GM18502 (cell line): ENCODE measurements around the gene ARVCF.

ENCODE experiments used
- ATAC-seq: cut with Tn5 transposase; IDR thresholded peaks from one replicate; pipeline ENCODE4 v1.9.1; 2021; ENCODE audit warnings: mild to moderate bottlenecking; ENCODE audit not compliant: unreplicated experiment, poor library complexity

The ARVCF gene

DNA sequence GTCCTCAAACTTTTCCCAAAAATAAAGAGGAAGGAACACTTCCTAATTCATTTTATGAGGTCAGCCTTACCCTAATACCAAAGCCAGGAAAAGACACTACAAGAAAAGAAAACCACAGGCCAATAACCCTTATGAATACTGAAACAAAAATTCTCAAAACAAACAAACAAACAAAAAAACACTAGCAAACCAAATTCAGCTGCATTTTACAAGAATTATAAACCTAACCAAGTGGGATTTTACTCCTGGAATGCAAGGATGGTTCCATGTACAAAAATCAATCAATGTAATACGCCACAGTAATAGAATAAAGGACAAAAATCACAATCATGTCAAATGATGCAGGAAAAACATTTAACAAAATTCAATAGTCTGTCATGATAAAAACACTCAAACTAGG is 13.3 kb downstream of the ARVCF start:
- ATAC-seq: no peak

- no peak for ATAC-seq
Measured at GRCh38 chr22:20002636-20003035, 14.0 kb downstream of the ARVCF start.

GRCh38 chr22:20002128-20002527 is 14.5 kb downstream of the ARVCF start:
- ATAC-seq: no peak

- no peak for ATAC-seq
Measured at GRCh38 chr22:20001082-20001638, 15.5 kb downstream of the ARVCF start.

DNA sequence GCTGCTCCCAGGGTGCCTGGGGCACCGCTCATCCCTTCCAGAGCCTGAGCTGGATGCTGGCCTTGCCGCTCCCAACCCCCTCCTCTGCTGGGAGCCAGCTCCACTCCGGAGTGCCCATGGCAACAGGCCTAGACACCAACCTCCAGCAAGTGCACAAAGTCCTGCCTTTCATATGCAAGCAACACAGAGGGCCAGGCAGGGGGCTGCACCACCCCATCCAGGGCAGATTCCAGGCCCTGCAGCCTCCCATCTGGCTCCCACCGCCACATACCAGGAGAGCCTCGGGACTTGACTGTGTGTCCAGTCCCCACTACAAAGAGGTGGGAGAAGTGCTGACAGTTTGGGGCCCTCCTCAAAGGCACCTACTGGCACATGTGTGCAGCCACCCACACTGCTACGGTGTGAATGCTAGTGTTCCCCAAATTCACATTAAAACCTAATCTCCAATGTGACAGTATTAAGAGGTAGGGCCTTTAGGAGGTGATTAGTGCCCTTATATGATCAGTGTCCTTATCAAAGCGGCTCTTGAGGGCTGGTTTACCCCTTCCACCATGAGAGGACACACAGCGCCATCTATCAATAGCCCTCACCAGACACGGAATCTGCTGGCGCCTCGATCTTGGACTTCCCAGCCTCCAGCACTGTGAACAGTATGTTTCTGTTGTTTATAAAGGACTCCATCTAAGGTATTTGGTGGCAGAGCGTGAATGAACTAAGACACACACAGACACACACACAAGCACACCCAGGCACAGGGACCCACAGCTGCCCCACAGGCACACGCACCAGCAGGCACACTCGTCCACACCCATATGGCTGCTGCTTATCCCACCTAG is 16.2 kb downstream of the ARVCF start:
- ATAC-seq: no peak

- ATAC-seq: no peak
Measured at GRCh38 chr22:19998991-19999820, 17.4 kb downstream of the ARVCF start.

- ATAC-seq: no peak
Measured at GRCh38 chr22:19998232-19998951, 18.2 kb downstream of the ARVCF start.

DNA sequence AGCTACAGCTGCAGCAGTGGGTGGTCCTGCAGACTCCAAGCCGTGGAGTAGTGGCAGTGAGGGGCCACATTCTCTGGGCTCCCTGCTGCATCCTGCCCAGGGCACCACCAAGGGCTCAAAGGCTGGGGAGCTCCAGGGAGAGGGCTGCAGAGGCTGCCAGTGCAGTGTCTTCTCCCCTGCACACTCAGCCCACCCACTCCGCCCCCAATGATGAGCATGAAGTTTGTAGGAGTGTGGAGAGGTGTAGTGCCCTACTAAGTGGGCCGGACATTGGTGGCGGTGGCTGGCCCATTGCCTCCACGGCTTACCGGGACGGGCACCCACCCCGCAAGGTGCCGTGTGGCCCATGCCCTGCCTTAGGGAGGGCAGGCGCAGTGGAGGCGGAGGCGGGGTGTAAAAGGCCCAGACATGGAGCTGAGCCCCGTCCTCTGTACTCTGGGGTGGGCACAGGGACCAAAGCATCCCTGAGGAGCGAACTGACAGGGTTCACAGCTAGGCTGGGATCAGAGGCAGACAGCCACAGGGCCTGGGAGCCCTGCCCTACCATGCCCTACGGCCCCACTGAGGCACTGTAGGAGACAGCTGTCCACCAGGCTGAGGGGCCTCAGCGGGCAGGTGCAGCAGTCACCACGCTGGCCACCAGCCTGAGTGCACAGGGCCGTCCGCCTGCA is 18.9 kb downstream of the ARVCF start:
- ATAC-seq: no peak

DNA sequence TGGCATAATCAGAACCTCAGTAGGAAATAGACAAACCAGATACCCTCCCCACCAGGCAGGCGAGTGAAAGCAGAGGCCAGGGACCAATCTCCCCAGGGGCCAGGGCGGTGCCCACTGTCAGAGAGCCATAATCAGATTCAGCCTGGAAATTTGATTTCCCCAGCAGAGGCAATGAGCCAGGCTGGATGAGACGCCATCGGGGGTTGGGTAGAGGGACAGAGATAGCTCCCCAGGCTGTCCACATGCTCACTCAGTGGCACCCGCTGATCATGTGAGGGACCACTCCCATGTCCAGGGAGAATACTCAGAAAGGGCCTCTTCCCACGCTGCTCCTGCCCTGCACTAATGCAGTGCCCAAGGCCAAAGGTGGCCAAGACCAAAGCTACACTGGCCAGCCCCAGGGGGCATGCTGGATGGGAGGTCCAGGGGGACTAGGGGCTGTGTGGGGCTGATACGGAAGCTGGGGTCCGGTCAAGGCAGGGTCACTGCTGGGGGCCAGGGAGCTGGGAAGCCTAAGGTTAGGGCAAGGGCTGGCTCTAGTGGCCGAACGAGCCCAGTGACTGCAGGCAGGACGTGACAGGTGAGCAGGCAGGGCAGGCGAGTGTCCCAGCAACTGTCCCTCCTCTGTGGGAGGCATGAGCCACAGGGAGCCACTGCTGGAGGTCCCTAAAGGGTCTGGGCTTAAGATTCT is 19.8 kb downstream of the ARVCF start:
- no peak for ATAC-seq

DNA sequence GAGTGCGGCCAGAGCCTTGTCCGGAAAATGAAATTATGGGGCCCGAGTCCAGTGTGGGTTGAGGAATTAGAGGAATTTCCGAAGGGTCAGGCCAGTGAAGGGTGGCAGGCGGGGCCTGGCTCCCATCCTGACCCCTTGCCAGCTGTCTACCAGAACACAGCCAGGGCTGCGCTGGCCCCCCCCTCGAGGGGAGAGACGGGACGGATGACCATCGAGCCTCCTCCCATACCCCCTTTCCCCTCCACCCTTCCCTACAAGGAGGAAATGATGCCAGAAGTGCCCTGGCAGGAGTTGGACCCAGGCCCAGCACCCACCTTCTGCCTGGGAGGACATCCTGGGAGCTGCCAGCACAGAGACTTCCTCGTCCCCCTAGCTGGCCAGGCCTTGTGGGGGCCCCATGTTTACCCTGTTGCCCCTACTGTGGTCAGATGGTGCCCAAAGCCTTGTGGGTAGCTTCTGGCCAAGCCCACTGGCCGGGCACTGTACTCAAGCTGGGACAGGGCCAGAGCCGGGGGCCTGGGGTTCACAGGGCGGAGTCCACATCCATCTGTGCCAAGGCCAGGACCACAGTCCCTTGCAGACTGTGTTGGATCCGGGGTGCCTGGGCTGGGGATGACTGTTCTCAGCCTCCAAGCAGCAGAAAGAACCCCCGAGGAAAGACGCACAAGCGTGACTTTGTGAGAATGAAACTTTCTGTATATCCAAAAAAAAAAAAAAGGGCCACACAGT is 20.8 kb downstream of the ARVCF start:
- ATAC-seq: no peak

- no peak for ATAC-seq
Measured at GRCh38 chr22:19994851-19995610, 21.6 kb downstream of the ARVCF start.

DNA sequence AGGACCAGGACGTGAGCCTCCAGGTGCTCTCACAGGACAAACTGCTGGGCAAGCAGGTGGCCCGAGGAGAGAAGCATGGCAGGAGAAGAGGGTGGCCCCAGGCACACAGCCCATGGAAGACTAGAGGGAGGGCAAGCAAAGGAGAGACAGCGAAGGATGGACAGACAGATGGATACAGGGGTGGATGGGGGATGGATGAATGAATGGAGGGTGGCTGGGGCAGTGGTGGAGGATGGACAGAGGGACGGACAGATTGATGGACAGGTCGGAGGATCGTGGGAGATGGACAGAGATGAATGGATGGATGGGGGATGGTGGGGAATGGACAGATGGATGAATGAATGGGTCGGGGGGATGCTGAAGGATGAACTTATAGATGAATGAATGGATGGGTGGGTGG is 22.7 kb downstream of the ARVCF start:
- no peak for ATAC-seq

GRCh38 chr22:19992921-19993355 is 23.7 kb downstream of the ARVCF start:
- ATAC-seq: no peak

GRCh38 chr22:19992481-19992911 is 24.1 kb downstream of the ARVCF start:
- no peak for ATAC-seq

DNA sequence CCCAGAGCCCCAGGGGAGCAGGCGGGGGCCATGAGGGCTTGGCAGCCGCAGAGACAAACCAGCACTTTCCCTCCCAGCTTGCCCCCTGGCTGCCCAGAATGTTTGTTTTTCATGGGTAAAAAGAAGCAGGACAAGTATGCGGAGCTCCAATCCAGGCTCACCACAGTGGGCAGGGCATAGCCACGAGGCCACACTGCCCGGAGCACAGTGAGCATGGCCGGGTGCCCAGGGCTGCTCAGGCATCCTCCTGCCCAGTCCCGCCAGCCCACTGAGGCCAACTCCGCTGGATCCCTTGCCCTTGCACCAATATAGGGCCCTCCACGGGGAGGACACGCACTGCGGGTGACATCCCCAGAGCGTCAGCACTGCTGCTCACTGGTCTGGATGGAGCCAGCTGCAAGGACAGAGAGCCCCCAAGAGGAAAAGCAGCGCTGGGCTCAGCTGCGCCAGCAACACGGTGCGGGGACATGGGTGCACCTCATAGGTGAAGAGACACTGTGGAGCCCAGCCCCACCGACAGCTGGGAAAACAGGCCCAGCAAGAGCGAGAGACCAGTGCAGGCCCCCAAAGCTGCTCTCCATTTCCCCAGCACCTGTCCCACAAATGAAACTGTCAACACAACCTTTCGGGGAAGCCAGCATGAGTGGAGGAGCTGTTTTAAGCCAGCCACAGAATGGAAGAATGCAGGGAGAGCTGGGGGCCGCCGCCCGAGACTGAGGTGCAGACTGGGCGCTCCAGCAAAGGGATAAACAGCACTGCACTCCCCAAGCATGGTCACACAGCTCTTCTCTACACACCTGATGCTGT is 24.8 kb downstream of the ARVCF start:
- no peak for ATAC-seq

DNA sequence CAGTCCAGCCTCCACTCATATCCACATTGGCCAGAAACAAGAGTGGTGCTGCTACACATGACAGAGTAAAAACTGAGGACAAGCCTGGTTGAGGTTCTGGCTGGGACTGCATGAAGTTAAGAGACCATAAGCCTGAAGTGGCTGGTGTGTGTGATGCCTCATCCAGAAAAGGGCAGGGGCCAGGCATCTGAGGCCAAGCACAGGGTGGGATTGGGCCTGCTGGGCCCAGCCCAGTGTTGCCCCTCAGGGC is 25.3 kb downstream of the ARVCF start:
- no peak for ATAC-seq

GRCh38 chr22:19990609-19991394 is 25.8 kb downstream of the ARVCF start:
- ATAC-seq: no peak
